HG03520 (cell line): ENCODE data around the gene LEMD2.

Source experiments
- ATAC-seq: cut with Tn5 transposase; IDR thresholded peaks from one replicate; pipeline ENCODE4 v1.9.1; 2021; ENCODE audit warnings: mild to moderate bottlenecking, moderate library complexity; ENCODE audit not compliant: unreplicated experiment

LEMD2 gene

DNA sequence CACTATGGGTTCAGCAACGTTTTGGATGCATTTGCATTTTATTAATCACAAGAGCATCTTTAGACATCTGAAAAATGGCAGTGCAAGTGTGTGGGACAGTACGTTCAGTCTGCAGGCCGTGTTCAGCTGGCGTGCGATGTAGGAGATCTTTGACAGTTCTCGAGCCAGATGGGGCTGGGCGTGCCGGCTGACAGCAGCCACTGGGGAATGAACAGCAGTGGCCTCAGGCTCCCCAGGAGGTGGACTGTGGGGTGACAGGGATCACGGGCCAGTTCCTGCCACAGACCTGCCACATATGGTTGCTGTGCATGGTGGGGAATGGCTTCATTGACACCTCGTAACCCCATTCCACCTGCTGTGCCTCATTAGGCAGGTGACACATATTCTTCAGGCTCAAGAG lies 31.3 kb upstream of the LEMD2 start:
- ATAC-seq, result no peak

DNA sequence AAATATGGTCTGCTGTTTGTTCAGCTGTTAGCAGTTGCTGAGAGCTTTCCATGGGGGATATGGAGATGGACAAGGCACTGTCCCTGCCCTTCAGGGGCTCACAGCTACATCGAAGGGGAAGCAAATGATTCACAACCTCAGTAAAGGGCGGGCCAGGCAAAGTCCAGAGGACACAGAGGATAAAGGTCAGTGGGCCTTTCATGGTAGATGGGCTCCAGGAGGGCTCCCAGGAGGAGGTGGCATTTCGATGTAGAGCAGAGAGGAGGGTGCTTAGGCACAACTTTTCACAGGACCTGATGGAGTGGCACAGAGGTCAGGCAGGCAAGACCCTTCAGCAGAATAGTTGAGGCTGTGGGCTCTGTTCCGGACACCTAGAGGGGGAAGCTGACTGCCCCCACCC lies 30.1 kb upstream of the LEMD2 start:
- no peak for ATAC-seq

DNA sequence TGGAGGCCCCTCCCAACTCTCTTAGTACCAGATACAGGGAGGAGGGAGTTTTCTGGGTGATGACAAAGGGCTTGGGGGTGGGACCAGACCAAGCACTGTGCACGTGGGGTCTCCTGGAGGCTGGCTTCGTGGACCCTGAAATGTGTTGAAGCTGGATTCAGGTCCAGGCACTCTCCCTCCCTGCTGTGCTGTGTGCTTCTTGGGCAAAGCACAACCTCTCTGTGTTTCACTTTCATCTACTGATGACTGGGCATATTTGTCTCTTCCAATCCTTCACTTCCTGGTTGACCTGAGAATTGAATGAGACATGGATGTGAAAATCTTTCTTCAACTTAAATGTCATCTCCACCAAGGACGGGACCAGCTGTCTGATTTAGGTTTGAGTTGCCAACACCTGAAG lies 29.4 kb upstream of the LEMD2 start:
- ATAC-seq, result no peak

DNA sequence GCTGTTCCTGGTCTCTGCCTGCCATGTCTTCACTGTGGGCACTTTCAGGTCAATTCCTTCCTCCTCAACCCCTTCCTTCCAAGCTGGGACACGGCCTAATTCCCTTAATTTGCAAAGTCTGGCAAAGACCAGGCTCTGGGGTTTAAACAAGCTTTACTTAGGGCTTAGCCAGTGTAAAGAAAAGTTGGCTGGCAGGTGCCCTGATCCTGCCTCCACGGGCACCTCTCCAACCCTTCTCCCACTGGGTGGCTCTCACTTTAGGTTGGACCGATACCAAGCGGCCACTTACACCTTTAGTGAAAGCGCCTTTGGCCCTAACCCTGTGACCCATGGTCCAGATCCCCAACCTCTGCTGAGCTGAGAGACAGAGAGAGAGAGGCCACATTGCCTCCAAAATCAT lies 28.6 kb upstream of the LEMD2 start:
- ATAC-seq, result no peak

DNA sequence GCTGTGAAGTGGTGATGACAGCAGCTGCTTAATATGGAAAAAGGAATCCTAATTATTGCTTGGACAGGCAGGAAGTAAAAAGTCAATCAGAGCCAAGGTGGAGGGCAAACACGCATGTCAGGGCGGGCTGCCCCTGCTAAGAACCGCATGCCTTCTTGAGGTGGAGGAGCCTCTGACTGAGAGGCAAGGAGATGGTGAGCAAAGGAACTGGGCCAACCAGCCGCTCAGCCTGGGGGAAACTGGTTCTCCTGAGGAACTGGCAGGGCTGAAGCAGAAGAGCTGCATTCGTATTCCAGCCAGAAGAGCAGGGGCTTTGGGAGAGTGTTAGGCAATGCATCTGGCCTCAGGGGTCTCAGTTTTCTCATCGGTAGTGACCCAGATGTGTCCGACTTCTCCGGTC lies 28.0 kb upstream of the LEMD2 start:
- ATAC-seq, result no peak

DNA sequence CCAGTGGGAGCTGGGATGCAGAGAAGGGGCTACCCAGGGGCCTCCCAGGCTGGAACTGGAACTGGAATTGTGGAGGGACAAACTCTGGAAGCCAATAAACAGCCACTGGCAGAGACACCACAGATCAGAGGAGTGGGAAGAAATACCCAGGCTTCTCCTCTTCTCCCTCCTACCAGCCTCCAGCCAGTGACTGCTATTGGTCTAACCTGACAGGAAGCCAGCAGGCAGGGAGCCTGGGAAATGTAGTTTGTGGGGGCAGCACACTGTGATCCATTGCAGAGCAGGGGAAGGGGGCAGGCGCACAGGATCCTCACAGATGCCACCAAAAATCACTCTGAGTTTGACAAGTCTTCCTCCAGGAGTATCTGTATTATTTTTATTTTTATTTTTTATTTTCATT lies 26.9 kb upstream of the LEMD2 start:
- no peak for ATAC-seq

DNA sequence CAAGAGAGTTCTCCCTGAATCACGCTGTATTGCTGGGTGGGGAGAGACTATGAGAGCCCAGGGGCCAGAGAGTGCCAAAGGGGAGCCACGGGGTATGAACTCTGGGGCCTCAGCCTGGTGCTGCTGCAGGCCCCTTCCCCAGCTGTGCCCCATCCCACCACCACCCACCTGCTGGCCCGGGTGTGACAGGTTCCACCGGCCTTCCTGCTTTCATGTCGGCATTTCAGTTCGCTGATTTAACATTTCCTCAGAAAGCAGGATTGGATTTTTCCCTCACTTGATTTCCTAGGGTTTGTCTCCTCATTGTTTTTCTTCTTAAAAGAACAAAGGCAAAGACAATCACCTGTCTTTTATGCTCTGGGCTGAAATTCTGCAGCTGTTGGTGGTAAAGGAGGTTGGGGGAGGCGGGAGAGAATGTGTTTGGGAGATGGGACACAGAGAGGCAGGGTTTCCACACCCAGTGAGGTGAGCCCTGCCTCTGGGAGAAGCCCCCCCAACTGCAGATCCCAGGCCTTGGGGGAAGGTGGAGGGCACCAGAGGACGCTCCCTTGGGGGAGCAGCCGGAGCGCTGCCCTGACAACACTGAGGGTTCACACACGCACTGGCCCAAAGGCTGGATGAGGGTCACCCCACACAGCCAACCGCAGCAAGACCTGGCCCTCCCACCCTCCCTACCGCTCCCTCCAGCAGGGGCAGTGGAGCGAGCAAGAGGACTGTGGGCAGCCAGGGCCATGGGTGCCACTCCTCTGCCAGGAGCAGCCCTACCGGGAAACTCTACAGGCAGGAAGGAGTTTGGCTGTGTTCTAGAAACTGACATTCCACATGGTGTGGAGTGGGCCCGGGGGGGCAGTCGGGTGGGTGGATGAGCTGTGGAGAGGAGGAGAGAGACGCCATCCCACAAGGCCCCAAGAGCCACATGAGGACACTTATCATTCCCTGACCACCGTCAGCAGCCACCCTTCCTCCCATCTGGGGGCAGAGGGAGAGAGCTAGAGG lies 25.4 kb upstream of the LEMD2 start:
- ATAC-seq, result no peak

DNA sequence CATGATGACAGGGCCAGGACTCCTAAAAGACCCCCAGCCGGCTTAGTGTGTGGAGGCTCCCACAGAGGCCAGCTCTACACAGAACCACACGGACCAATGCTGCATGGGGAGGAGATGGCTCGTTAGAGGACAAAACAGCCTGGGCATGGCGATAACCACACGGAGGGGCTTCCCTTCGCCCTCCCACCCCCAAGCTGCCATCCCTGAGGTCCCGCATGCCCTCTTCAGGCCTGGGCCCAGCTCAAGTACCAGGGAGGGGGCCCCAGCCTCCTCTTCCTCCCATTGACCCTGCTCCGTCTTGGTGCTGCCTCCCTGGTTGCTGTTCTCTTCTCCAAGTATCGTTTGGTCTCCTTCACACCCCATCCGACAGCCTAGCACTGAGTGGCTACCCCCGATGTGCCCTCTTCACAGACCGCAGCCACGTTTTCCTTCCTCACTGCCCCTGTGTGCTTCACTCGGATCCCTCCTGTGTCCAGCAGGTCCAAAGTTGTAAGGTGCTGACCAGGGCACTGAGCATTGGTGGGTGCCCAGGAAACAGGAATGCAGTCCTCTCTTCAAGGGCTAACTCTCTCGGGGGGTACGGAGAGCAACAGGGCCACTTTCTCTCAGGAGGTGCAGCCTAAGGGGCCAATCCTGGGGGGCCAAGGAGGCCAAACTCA lies 24.4 kb upstream of the LEMD2 start:
- ATAC-seq, result no peak

DNA sequence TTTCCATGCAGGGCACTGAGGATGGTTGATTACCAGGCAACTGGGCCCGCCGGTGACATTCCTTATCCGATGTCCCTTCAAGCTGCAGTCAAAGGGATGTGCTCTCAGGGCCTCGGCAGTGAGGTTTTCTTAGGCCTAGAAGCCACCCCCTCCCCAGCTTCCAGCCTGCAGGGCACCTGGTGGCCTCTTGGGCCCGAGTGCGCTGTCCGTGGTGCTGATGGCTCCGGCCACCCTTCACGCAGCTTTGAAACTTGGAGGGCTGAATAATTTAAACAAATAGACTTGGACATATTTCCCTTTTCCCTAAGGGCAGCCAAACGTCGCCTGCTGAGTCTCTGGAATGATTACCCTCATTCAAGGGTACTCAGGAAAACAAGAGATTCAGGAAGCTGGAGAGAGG lies 23.7 kb upstream of the LEMD2 start:
- no peak for ATAC-seq

DNA sequence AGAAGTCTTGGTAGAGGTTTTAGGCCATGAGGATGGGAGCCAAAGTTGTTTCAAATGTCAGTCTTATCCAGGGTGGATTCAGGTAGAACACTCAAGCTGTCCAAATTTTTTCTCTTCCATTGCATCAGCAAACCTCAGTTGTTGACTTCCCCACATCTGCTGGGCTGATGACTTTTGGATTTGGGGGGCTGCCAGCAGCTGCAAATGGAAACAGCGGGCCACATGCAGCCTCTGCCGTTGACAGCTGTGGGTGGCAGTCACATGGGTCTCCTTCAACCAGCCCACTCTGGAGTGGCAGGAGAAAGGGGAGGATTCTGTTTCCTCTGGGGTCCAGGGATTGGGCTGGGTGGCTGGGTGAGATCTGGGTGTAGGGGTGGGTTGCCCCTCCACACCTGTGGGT lies 20.7 kb upstream of the LEMD2 start:
- no peak for ATAC-seq

DNA sequence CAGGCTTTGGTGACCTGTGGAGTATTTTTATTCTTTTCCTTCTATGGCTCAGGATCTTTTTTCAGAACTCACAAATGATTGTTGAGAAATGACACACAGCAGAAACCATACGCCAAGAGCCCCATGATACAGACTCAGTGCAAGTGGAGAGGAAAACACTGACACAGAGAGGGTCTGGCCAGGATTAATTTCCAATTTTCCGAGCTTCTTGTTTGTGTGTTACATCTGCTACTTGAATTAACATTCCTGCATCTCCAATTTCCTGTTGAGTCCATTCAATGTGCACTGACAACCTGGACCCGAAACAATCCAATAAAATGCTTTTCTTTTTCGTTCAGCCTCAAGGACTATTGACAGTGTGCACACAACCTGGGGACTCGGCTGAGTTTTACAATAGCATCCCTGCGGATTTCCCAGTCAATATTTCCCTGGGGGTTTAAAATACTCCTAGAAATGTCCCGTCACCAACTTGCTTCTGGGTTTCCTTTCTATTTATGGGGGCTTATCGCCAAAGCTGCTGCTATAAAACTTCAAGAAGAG lies 19.8 kb upstream of the LEMD2 start:
- no peak for ATAC-seq

DNA sequence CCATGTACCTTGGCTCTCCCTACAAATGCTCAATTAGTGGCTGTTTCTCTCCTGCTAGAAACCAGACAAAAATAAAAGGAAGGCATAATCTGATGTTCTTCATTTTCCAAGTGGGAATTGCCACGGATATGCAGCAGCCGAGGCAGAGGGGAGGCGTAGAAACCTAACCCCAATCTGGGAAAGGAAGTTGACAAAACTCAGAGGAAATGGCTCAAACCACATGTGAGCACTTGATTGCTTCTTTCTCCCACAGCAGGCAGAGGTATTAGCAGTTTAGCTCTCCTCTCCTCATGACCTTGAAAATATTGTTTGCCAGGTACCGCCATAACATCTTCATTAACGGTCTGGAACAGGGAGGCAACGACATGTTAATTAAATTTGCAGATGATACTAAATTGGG lies 18.7 kb upstream of the LEMD2 start:
- ATAC-seq, result no peak

DNA sequence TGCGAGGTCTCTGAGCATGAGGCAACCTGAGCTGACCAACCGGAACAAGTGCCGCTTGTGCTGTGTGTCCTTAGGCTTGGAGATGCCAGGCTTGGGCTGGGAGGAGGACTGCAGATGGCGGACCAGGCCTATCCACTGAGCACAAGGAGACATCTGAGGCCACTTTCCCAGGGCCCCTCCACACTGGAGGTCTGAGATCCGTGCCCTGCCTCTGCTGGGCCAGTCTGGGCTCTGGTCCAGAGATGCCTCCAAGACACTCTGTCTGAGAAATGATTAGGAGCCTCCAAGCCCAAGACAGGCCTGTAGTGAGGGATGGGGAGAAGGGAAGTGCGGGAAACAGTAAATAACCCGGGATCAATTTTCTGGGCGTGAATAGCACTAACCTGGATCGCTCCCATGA lies 17.9 kb upstream of the LEMD2 start:
- ATAC-seq, result no peak

DNA sequence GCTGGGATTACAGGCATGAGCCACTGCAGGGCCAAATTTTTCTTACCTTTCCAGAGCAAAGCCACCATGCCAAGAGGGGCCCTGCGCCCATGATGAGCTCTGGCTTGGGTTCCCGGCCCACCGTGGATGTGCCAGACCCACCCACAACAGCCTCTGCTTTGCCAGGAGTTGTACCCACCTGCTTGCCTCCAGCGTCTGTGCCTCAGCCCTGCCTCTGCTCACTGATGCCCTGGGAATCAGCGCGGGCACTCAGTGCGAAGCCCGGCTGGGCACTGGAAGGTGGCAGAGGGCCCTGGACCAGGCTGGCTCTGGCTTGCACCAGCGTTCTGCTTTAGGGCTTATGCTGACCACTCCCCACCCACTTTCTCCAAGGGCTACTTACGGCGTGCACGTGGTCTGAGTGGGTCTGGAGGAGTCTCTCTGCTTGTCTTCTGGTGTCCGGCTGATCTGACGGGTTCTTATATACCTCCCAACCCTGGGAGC lies 14.7 kb upstream of the LEMD2 start, which contains the start of gene MLN:
TSS of gene MLN (minus strand) at position 433 of the 483 bp plus-strand sequence. CDS start 2,840 bp downstream, outside the sequence.
- no peak for ATAC-seq

DNA sequence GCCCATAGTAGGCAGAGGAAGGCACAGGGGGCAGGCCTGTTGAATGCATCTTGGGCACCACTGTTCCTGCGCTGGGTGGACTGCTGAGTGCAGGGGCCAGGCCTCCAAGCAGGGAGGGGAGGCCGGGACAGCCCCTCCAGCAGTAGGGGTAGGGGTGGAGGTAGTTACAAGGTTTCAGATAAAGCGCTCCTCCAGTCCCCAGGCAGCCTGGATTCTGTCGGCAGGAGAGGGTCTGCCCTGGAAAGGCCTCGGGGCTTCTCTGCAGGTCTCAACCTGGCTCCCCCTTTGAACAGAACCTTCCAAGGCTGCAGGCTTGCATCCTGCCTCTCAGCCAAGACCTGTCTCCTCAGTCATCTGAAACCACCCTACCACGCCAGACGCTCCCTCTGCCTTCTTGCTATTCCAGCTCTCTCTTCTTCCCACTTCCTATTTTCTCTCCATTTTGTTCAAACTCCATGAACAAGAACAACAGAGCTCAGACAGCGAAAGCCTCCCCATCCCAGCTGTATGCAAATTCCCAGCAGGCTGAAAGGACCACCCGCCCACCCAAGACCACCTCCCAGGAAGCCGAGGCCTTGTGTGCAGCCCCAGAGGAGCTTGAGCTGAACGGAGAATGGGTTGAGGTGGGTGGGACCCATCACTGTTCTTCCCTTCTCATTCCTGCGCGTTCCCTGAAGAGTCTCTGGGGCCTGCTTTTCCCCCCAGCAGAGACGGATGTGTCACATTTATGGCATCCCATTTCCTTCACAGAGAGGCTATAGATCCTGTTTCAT lies 13.4 kb upstream of the LEMD2 start:
- no peak for ATAC-seq

DNA sequence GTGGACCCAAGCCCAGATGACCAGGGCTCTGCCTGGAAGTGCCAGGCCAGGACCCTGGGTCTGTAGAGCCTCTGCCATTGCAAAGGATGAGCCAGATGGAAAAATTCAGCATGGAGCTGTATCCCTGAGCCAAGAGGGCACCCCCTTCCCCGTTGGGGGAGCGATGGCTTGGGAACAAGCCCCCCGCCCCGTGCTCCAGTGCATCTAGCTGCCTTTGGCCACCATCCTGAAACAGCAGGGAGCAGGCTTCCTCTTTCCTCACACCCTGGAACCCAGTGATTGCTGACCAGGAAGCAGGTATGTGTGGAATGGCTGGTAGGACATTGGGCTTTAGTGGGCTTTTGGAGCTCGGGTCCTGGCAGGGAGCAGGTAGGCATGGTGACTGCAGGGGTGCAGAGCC lies 12.7 kb upstream of the LEMD2 start:
- ATAC-seq, result no peak

DNA sequence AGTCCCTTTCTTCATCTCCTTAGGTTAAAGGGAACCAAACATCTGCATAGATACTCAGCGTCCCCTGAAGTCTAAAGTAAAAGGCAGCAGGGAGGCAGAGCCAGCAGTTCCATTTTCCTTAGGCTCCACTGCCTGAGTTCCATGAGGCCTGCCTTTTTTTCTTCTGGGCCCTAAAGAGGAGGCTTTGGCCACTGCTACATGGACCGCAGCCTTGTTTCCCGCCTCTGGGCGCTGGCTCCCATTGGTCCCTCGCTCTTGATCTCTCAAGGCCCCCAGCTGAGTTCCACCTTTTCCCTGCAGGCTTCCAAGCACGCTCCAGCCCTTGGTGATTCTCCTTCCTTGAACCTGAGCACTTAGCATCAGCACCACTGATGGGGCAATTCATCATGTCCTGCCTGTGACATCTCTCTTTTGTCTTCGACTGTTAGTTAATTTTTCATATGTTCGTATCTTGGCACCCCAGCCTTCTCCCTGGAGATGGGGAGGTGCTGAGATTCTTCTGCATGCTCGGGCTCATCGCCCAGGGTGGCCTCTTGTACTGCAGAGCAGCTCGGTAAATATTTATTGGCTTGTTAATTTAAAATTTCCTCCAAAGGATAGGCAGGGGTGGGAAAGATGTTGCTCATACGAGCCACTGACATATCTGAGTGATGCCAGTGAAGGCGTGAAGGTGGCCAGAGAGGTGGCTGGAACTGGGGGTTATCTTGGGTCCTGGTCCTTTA lies 11.5 kb upstream of the LEMD2 start:
- ATAC-seq, result no peak

DNA sequence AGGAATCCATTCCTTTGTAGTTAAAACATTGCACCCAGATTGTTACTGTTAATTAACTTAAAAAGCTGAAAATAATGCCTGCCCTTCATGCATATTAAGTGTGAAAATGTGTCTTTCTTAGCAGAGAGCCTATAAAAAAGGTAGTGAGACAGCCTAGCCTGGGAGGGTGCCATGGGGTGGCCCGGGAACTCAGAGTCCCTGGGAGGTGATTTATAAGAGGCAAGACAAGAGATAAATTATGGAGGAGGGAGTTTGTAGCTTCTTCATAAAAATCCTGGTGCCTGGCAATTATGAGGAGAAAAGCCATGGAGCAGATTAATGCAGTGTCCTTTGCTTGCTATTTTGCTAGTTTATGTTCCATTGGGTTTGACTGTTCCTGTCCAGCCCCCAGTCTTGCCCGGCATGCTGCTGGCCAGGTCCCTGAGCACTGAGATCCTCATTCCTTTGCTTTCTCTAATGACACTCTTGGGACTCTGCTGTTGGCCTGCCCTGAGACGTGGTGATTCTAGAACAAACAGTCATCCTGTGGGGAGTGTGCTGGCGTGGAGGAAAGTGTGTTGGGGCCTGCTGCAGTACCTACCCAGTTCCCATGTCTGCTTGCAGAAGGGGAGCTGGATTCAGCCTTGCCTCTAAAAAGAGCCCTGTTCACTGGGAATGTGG lies 10.7 kb upstream of the LEMD2 start:
- no peak for ATAC-seq

DNA sequence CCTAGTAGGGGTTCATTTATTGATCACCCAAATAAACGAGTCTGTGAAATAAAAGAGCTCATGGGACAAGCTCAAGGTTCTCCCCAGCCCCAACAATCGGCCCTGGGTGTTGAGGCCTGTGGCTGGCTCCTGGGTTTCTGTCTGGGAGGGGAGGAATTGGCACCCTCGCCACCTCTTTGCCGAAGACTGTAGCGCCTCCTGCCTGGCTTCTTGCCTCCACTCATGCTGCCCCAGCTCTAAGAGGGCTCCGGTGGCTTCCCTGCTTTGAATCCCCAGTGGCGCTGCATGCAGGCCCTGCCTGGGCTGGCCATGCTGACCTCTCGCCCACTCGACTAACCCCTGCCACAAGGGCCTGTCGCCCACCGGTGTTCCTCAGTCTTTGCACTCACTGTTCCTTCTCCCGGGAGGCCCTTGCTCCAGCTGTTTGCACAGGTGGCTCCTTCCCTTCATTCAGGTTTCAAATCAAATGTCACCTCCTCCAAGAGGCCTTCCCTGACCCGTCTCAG lies 9.5 kb upstream of the LEMD2 start:
- no peak for ATAC-seq
